Measurements from ENCODE around the gene CUX1.

The CUX1 gene

GRCh38 chr7:101996131-101996691 lies 178.8 kb downstream of the CUX1 start:
- Histone ChIP-seq H3K4me1 (ENCODE audit: insufficient read depth, low read length) (0 out of 2 replicates have a peak, but pooled peaks cover 7% of the 10 kb centered on the region), H3K27ac (ENCODE audit: low read depth, low read length) (no peak overlapping the region), H3K9ac (ENCODE audit: low read depth, low read length) (no peak overlapping the region), H3K27me3 (ENCODE audit: insufficient read depth, low read length) (no peaks in the 10 kb centered on the region), H3K4me3 (ENCODE audit: low read length) (no peak overlapping the region), H3K9me3 (ENCODE audit: insufficient read depth, low read depth, low read length) (no peaks in the 10 kb centered on the region), H3K36me3 (ENCODE audit: insufficient read depth, low read length) (no peaks in the 10 kb centered on the region)
- WGBS: 77% methylated on average over 10 of the region's 10 CpGs

GRCh38 chr7:101996876-101997275 lies 179.4 kb downstream of the CUX1 start:
- peak overlapping the region; percentile 16; the same call in 1 of the 2 replicates for H3K27ac ChIP-seq (ENCODE audit: low read depth, low read length)
- H3K9me3 ChIP-seq (ENCODE audit: insufficient read depth, low read depth, low read length): no peaks in the 10 kb centered on the region
- H3K27me3 ChIP-seq (ENCODE audit: insufficient read depth, low read length): no peaks in the 10 kb centered on the region
- no peak overlapping the region for H3K4me3 ChIP-seq (ENCODE audit: low read length)
- H3K9ac ChIP-seq (ENCODE audit: low read depth, low read length): no peak overlapping the region
- 0 out of 2 replicates have a peak, but pooled peaks cover 7% of the 10 kb centered on the region for H3K4me1 ChIP-seq (ENCODE audit: insufficient read depth, low read length)
- H3K36me3 ChIP-seq (ENCODE audit: insufficient read depth, low read length): no peaks in the 10 kb centered on the region
- WGBS: 92% methylated on average over 16 of the region's 16 CpGs

GRCh38 chr7:101998029-101998905 lies 180.8 kb downstream of the CUX1 start:
- WGBS: 88% methylated on average over 24 of the region's 24 CpGs
- no peak overlapping the region for H3K4me3 ChIP-seq (ENCODE audit: low read length)
- H3K27me3 ChIP-seq (ENCODE audit: insufficient read depth, low read length): no peaks in the 10 kb centered on the region
- H3K9me3 ChIP-seq (ENCODE audit: insufficient read depth, low read depth, low read length): no peaks in the 10 kb centered on the region
- H3K4me1 ChIP-seq (ENCODE audit: insufficient read depth, low read length): 0 out of 2 replicates have a peak, but pooled peaks cover 7% of the 10 kb centered on the region
- no peak overlapping the region for H3K27ac ChIP-seq (ENCODE audit: low read depth, low read length)
- no peaks in the 10 kb centered on the region for H3K36me3 ChIP-seq (ENCODE audit: insufficient read depth, low read length)
- no peak overlapping the region for H3K9ac ChIP-seq (ENCODE audit: low read depth, low read length)

- no peaks in the 10 kb centered on the region for H3K36me3 ChIP-seq (ENCODE audit: insufficient read depth, low read length)
- no peaks in the 10 kb centered on the region for H3K27me3 ChIP-seq (ENCODE audit: insufficient read depth, low read length)
- 0 out of 2 replicates have a peak, but pooled peaks cover 7% of the 10 kb centered on the region for H3K4me1 ChIP-seq (ENCODE audit: insufficient read depth, low read length)
- no peak overlapping the region for H3K4me3 ChIP-seq (ENCODE audit: low read length)
- no peak overlapping the region for H3K9ac ChIP-seq (ENCODE audit: low read depth, low read length)
- H3K27ac ChIP-seq (ENCODE audit: low read depth, low read length): no peak overlapping the region
- WGBS: 43% methylated on average over 6 of the region's 6 CpGs
- no peaks in the 10 kb centered on the region for H3K9me3 ChIP-seq (ENCODE audit: insufficient read depth, low read depth, low read length)
Measured at GRCh38 chr7:101998906-101999240, 181.4 kb downstream of the CUX1 start.

GRCh38 chr7:101999393-101999792 lies 182.0 kb downstream of the CUX1 start:
- no peak overlapping the region for H3K9ac ChIP-seq (ENCODE audit: low read depth, low read length)
- WGBS: 89% methylated on average over 9 of the region's 9 CpGs
- H3K27ac ChIP-seq (ENCODE audit: low read depth, low read length): no peak overlapping the region
- H3K4me3 ChIP-seq (ENCODE audit: low read length): no peak overlapping the region
- no peaks in the 10 kb centered on the region for H3K36me3 ChIP-seq (ENCODE audit: insufficient read depth, low read length)
- H3K9me3 ChIP-seq (ENCODE audit: insufficient read depth, low read depth, low read length): no peaks in the 10 kb centered on the region
- H3K4me1 ChIP-seq (ENCODE audit: insufficient read depth, low read length): 0 out of 2 replicates have a peak, but pooled peaks cover 7% of the 10 kb centered on the region
- H3K27me3 ChIP-seq (ENCODE audit: insufficient read depth, low read length): no peaks in the 10 kb centered on the region

GRCh38 chr7:102000123-102000522 lies 182.7 kb downstream of the CUX1 start:
- 93% methylated on average over 9 of the region's 9 CpGs for WGBS
- no peaks in the 10 kb centered on the region for H3K9me3 ChIP-seq (ENCODE audit: insufficient read depth, low read depth, low read length)
- H3K27me3 ChIP-seq (ENCODE audit: insufficient read depth, low read length): no peaks in the 10 kb centered on the region
- H3K4me3 ChIP-seq (ENCODE audit: low read length): no peak overlapping the region
- H3K36me3 ChIP-seq (ENCODE audit: insufficient read depth, low read length): no peaks in the 10 kb centered on the region
- H3K27ac ChIP-seq (ENCODE audit: low read depth, low read length): no peak overlapping the region
- H3K4me1 ChIP-seq (ENCODE audit: insufficient read depth, low read length): 0 out of 2 replicates have a peak, but pooled peaks cover 7% of the 10 kb centered on the region
- H3K9ac ChIP-seq (ENCODE audit: low read depth, low read length): no peak overlapping the region

- Histone ChIP-seq H3K4me3 (ENCODE audit: low read length) (no peak overlapping the region), H3K27ac (ENCODE audit: low read depth, low read length) (no peak overlapping the region), H3K27me3 (ENCODE audit: insufficient read depth, low read length) (no peaks in the 10 kb centered on the region), H3K36me3 (ENCODE audit: insufficient read depth, low read length) (0 out of 2 replicates have a peak, but pooled peaks cover 2% of the 10 kb centered on the region), H3K9me3 (ENCODE audit: insufficient read depth, low read depth, low read length) (no peaks in the 10 kb centered on the region), H3K4me1 (ENCODE audit: insufficient read depth, low read length) (no peaks in the 10 kb centered on the region), H3K9ac (ENCODE audit: low read depth, low read length) (no peak overlapping the region)
- 90% methylated on average over 2 of the region's 4 CpGs for WGBS
Measured at GRCh38 chr7:102004229-102004628, 186.8 kb downstream of the CUX1 start.

- Histone ChIP-seq H3K4me3 (ENCODE audit: low read length) (no peak overlapping the region), H3K4me1 (ENCODE audit: insufficient read depth, low read length) (no peaks in the 10 kb centered on the region), H3K27ac (ENCODE audit: low read depth, low read length) (no peak overlapping the region), H3K27me3 (ENCODE audit: insufficient read depth, low read length) (no peaks in the 10 kb centered on the region), H3K36me3 (ENCODE audit: insufficient read depth, low read length) (0 out of 2 replicates have a peak, but pooled peaks cover 6% of the 10 kb centered on the region), H3K9me3 (ENCODE audit: insufficient read depth, low read depth, low read length) (no peaks in the 10 kb centered on the region), H3K9ac (ENCODE audit: low read depth, low read length) (no peak overlapping the region)
- WGBS: 94% methylated on average over 7 of the region's 7 CpGs
Measured at GRCh38 chr7:102004848-102005247, 187.4 kb downstream of the CUX1 start.

- Histone ChIP-seq H3K27me3 (ENCODE audit: insufficient read depth, low read length) (no peaks in the 10 kb centered on the region), H3K4me1 (ENCODE audit: insufficient read depth, low read length) (no peaks in the 10 kb centered on the region), H3K9me3 (ENCODE audit: insufficient read depth, low read depth, low read length) (no peaks in the 10 kb centered on the region), H3K36me3 (ENCODE audit: insufficient read depth, low read length) (peaks cover 9% of the 10 kb centered on the region; the same call in 1 of the 2 replicates), H3K9ac (ENCODE audit: low read depth, low read length) (no peak overlapping the region), H3K4me3 (ENCODE audit: low read length) (no peak overlapping the region), H3K27ac (ENCODE audit: low read depth, low read length) (no peak overlapping the region)
- WGBS: 95% methylated on average over 23 of the region's 23 CpGs
Measured at GRCh38 chr7:102005933-102006480, 188.6 kb downstream of the CUX1 start.

- Histone ChIP-seq H3K4me3 (ENCODE audit: low read length) (no peak overlapping the region), H3K36me3 (ENCODE audit: insufficient read depth, low read length) (peaks cover 9% of the 10 kb centered on the region; the same call in 1 of the 2 replicates), H3K27me3 (ENCODE audit: insufficient read depth, low read length) (no peaks in the 10 kb centered on the region), H3K9me3 (ENCODE audit: insufficient read depth, low read depth, low read length) (no peaks in the 10 kb centered on the region), H3K27ac (ENCODE audit: low read depth, low read length) (no peak overlapping the region), H3K4me1 (ENCODE audit: insufficient read depth, low read length) (no peaks in the 10 kb centered on the region), H3K9ac (ENCODE audit: low read depth, low read length) (no peak overlapping the region)
- WGBS: 95% methylated on average over 15 of the region's 15 CpGs
Measured at GRCh38 chr7:102006695-102007094, 189.3 kb downstream of the CUX1 start.

Measured in HUES64 (cell line).